K562 (cell line): ENCODE results near the gene ATP5PO.

Source experiments
- POLR2AphosphoS5 ChIP-seq: IDR thresholded peaks from 2 replicates; pipeline ENCODE4 v1.6.1; 2011; ENCODE audit warnings: mild to moderate bottlenecking, low read depth, low read length, moderate library complexity; ENCODE audit not compliant: control insufficient read depth, insufficient read depth
- ZNF695 ChIP-seq: fragments of 450-650 bp; formaldehyde crosslinking; IDR thresholded peaks from 2 replicates; pipeline ENCODE4 v1.4.0; 2020; ENCODE audit warnings: mild to moderate bottlenecking, moderate library complexity

DNA sequence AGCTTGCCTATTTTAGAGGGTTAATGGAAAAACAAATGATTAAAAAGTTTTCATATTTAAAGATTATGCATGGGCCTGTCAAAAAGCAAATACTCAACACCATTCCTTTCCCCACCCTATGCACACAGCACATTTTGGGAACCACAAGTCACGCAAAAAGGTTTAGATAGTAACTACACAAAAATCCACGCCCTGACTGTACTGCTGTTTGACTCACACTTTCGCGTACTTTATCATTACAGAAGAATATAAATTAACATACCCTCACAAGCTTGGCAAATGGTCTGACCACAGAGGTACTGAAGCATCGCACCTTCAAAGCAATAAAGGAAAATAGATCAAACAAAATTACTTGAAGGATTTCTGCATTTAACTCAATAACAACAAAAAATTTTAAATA, 1.4 kb downstream of the ATP5PO start:
- TF ChIP-seq ZNF695, result no peak
- no peak for TF ChIP-seq POLR2AphosphoS5
